Activated CD8-positive, alpha-beta T cell treated with anti-CD3 and anti-CD28 coated beads, Interleukin-2, amount 10 ng/mL, durations not matched to agents 7 days and 5 days (primary cell): Measurements from ENCODE around the gene SERP2. TPM values are rescaled to one million over a fixed set of nuclear protein-coding genes. Genes with fewer than 3 reads are reported as not detected.

ENCODE experiments used
- ATAC-seq: fragments of 150-1000 bp; cut with Tn5 transposase; one replicate; pipeline ENCODE4 v1.10.0; 2021; ENCODE audit warnings: moderate library complexity
- CTCF ChIA-PET: fragments of 350-600 bp; sonication (Branson Sonifier 250); formaldehyde crosslinking; loops from one replicate; lab custom pipeline; 2021; ENCODE audit warnings: antibody characterized with exemption; lab: Charles Lee
- POLR2A ChIA-PET: fragments of 350-600 bp; sonication (Branson Sonifier 250); formaldehyde crosslinking; loops from one replicate; lab custom pipeline; 2021; ENCODE audit warnings: antibody characterized with exemption; lab: Charles Lee
- DNase-seq: peaks from one replicate; pipeline ENCODE4 v3.0.0-alpha.2; 2020
- H3K27ac Mint-ChIP-seq: one replicate; pipeline ENCODE4 v1.8.0; 2021; ENCODE audit warnings: mild to moderate bottlenecking, mixed read lengths
- H3K27me3 Mint-ChIP-seq: one replicate; pipeline ENCODE4 v1.8.0; 2021; ENCODE audit warnings: low read depth, mixed read lengths
- H3K36me3 Mint-ChIP-seq: one replicate; pipeline ENCODE4 v1.8.0; 2021; ENCODE audit warnings: low read depth, mixed read lengths
- H3K4me1 Mint-ChIP-seq: one replicate; pipeline ENCODE4 v1.8.0; 2021; ENCODE audit warnings: low read depth, mixed read lengths
- H3K4me3 Mint-ChIP-seq: one replicate; pipeline ENCODE4 v1.8.0; 2021; ENCODE audit warnings: mild to moderate bottlenecking, mixed read lengths
- H3K9me3 Mint-ChIP-seq: one replicate; pipeline ENCODE4 v1.8.0; 2022; ENCODE audit warnings: mixed read lengths; ENCODE audit not compliant: insufficient read depth
- total RNA-seq, 2 experiments: library from RNA; stranded (reverse); gene quantifications; one replicate each; pipeline ENCODE4 v1.2.3, GENCODE V29; 2021

SERP2 gene
- total RNA-seq, 2 experiments from 2014 or later = 0.31 to 0.50 TPM

DNA sequence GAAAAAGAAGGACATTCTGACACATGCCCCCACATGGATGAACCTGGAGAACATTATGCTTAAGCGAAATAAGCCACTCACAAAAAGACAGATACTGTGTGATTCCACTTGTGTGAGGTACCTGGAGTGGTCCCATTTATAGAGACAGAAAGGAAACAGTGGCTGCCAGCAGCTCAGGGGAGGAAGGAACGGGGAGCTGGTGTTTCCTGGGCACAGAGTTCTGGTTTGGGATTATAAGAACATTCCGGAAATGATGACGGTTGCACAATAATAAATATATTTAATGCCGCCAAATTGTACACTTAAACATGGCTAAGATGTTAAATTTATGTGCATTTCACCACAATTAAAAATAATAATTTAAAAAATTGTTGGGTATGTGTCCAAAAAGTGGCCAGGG lies 33.0 kb downstream of the SERP2 start:
- Mint-ChIP-seq H3K9me3 (no peaks in the 10 kb centered on the region), H3K36me3 (no peaks in the 10 kb centered on the region), H3K4me1 (no peaks in the 10 kb centered on the region), H3K27ac (no peak overlapping the region), H3K27me3 (peaks cover 8% of the 10 kb centered on the region), H3K4me3 (no peak overlapping the region)
- ChIA-PET CTCF (no interaction called here), POLR2A (no interaction called here)
- no peak for DNase-seq
- no peak for ATAC-seq

DNA sequence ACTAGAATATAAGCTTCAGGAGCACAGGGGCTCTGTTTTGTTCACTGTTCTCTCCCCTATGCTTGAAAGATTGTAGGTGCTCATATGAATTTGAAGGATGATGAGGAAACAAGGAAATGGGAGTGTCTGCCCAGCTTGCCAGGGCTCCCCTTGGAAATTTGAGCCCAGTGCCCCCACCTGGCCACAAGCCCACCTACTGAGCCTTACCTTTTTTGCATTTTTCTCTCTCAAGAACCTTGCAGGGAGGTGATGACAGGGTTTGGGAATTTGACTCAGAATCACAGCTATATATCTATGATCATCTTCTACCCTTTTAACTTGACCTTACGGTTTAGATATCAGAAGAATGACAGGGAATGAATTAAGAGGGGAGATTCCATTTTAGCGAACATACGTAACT lies 33.8 kb downstream of the SERP2 start:
- H3K27ac Mint-ChIP-seq = no peak overlapping the region
- H3K4me3 Mint-ChIP-seq = no peak overlapping the region
- H3K36me3 Mint-ChIP-seq = no peaks in the 10 kb centered on the region
- H3K4me1 Mint-ChIP-seq = no peaks in the 10 kb centered on the region
- ATAC-seq (no peak), DNase-seq (no peak)
- ChIA-PET CTCF (no interaction called here), POLR2A (no interaction called here)
- H3K9me3 Mint-ChIP-seq = no peaks in the 10 kb centered on the region
- peaks cover 8% of the 10 kb centered on the region for H3K27me3 Mint-ChIP-seq

DNA sequence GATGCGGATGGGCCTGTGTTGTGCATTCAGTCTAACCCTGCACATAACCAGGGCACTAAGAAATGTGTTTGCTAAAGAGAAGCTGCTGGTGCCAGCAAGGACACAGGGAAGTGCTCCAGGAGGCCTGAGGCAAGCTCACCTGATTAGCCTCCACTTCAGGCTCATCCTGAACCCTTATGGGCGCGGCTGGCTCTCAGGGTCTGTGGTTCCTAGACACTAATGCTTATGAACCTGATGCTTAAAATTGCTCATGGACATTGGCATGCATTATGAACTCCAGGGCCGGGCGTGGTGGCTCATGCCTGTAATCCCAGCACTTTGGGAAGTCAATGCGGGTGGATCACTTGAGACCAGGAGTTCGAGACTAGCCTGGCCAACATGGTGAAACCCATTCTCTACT lies 34.3 kb downstream of the SERP2 start:
- peaks cover 8% of the 10 kb centered on the region for H3K27me3 Mint-ChIP-seq
- no peaks in the 10 kb centered on the region for H3K9me3 Mint-ChIP-seq
- ATAC-seq (no peak), DNase-seq (no peak)
- no peaks in the 10 kb centered on the region for H3K36me3 Mint-ChIP-seq
- POLR2A ChIA-PET = no interaction called here
- no peak overlapping the region for H3K4me3 Mint-ChIP-seq
- no peak overlapping the region for H3K27ac Mint-ChIP-seq
- no peaks in the 10 kb centered on the region for H3K4me1 Mint-ChIP-seq
- CTCF ChIA-PET = no interaction called here

GRCh38 chr13:44409595-44409994 lies 36.0 kb downstream of the SERP2 start:
- no peak for ATAC-seq
- no peak for DNase-seq
- ChIA-PET POLR2A (no interaction called here), CTCF (no interaction called here)
- Mint-ChIP-seq H3K9me3 (no peaks in the 10 kb centered on the region), H3K4me1 (no peaks in the 10 kb centered on the region), H3K36me3 (no peaks in the 10 kb centered on the region), H3K4me3 (no peak overlapping the region), H3K27ac (no peak overlapping the region), H3K27me3 (peaks cover 4% of the 10 kb centered on the region)

- Mint-ChIP-seq H3K4me1 (no peaks in the 10 kb centered on the region), H3K9me3 (no peaks in the 10 kb centered on the region), H3K4me3 (no peak overlapping the region), H3K27ac (no peak overlapping the region), H3K27me3 (peaks cover 4% of the 10 kb centered on the region), H3K36me3 (no peaks in the 10 kb centered on the region)
- ATAC-seq = no peak
- ChIA-PET CTCF (no interaction called here), POLR2A (no interaction called here)
- DNase-seq = no peak
These were observed 36.8 kb downstream of the SERP2 start for GRCh38 chr13:44410328-44410859.

DNA sequence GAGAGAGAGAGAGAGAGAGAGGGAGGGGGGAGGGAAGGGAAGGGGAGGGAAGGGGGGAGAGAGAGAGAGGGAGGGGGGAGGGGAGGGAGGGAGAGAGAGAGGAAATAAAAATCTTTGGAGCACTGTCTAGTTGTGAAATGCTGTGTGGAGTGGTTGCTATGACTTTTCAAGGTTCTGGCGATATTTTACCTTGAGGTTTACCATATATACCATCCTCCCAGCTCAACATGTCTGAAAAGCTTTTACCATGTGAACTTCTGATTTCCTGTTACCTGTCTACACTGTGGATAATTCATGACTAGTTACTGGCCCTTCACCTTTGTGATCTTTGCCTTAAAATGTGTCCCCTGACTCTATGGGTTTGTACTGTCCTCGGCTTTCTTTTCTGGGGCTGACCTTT lies 38.2 kb downstream of the SERP2 start:
- Mint-ChIP-seq H3K4me1 (no peaks in the 10 kb centered on the region), H3K36me3 (no peaks in the 10 kb centered on the region), H3K9me3 (no peaks in the 10 kb centered on the region), H3K4me3 (no peak overlapping the region), H3K27ac (no peak overlapping the region), H3K27me3 (peaks cover 4% of the 10 kb centered on the region)
- ATAC-seq (no peak), DNase-seq (no peak)
- CTCF ChIA-PET = no interaction called here
- POLR2A ChIA-PET = no interaction called here

DNA sequence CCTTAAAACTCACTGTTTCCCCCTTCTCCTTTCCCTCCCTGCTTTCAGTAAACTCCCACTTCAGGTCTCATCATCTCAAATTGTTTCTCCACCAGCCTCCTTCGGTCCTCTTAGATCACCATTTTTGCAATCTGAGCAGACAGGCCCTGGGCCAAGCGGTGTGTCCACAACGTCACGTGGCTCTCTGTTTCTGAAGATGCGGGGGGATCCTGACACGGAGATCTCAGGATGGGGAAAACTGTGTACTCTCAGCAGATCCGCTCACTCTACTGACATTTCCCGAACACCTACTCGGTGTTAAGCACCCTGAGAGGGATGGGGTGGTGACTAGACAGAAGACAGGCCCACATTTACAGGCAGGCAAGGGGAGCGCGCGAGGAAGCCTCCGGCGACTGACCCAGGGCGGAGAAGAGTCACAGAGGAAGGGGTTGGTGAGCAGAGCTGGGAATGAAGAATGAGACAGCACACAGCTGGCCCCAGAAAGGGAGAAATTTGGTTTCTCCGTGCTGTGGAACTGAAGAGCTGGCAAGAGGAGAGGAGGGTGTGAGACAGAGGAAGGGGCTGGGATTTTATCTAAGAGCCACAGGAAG lies 38.8 kb downstream of the SERP2 start:
- H3K36me3 Mint-ChIP-seq = no peaks in the 10 kb centered on the region
- H3K9me3 Mint-ChIP-seq = no peaks in the 10 kb centered on the region
- ChIA-PET CTCF (no interaction called here), POLR2A (no interaction called here)
- H3K27me3 Mint-ChIP-seq = peaks cover 2% of the 10 kb centered on the region
- no peak overlapping the region for H3K4me3 Mint-ChIP-seq
- no peak overlapping the region for H3K27ac Mint-ChIP-seq
- no peak for DNase-seq
- ATAC-seq = no peak
- no peaks in the 10 kb centered on the region for H3K4me1 Mint-ChIP-seq

- H3K27me3 Mint-ChIP-seq = peaks cover 2% of the 10 kb centered on the region
These were observed 39.5 kb downstream of the SERP2 start for GRCh38 chr13:44413095-44413494.

DNA sequence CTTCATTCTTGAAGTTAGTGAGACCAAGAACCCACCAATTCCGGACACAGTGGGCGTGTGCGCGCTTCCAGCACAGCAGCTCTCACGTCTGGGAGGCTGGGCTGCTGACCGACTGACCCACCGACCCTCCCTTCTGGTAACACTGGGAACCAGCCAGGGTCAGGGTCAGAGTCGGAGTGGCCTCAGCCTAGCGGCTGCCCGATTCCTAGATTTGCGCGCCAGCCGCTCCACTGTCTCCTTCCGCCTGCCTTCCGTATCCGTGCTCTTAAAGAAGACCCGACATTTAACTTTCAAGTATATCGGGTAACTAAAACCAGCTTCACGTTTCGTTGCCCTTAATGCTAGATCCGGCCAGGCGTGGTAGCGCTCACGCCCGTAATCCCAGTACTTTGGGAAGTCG lies 41.1 kb downstream of the SERP2 start:
- Mint-ChIP-seq H3K4me3 (no peak overlapping the region), H3K27ac (no peak overlapping the region), H3K4me1 (no peaks in the 10 kb centered on the region), H3K9me3 (no peaks in the 10 kb centered on the region), H3K27me3 (peaks cover 2% of the 10 kb centered on the region), H3K36me3 (no peaks in the 10 kb centered on the region)
- no peak for ATAC-seq
- CTCF ChIA-PET = no interaction called here
- no peak for DNase-seq
- POLR2A ChIA-PET = interaction anchor here (0.6 kb wide), 1 partner anchor 1701 kb away, joined by 4 read pairs; no protein-coding TSS in a partner anchor

More at GRCh38 chr13:44413095-44413494, 39.5 kb downstream of the SERP2 start:
- H3K4me1 Mint-ChIP-seq = no peaks in the 10 kb centered on the region
- H3K36me3 Mint-ChIP-seq = no peaks in the 10 kb centered on the region
- no peak overlapping the region for H3K27ac Mint-ChIP-seq
- no peak for ATAC-seq
- no peaks in the 10 kb centered on the region for H3K9me3 Mint-ChIP-seq
- ChIA-PET CTCF (no interaction called here), POLR2A (no interaction called here)
- DNase-seq = no peak
- no peak overlapping the region for H3K4me3 Mint-ChIP-seq

- Mint-ChIP-seq H3K4me3 (no peak overlapping the region), H3K4me1 (no peaks in the 10 kb centered on the region), H3K27me3 (no peaks in the 10 kb centered on the region), H3K27ac (no peak overlapping the region), H3K9me3 (no peaks in the 10 kb centered on the region), H3K36me3 (no peaks in the 10 kb centered on the region)
- ATAC-seq (no peak), DNase-seq (no peak)
- ChIA-PET CTCF (no interaction called here), POLR2A (interaction anchor here (1.1 kb wide), 1 partner anchor 10 kb away, joined by 3 read pairs; no protein-coding TSS in a partner anchor)
These were observed 42.2 kb downstream of the SERP2 start for GRCh38 chr13:44415815-44416214.

DNA sequence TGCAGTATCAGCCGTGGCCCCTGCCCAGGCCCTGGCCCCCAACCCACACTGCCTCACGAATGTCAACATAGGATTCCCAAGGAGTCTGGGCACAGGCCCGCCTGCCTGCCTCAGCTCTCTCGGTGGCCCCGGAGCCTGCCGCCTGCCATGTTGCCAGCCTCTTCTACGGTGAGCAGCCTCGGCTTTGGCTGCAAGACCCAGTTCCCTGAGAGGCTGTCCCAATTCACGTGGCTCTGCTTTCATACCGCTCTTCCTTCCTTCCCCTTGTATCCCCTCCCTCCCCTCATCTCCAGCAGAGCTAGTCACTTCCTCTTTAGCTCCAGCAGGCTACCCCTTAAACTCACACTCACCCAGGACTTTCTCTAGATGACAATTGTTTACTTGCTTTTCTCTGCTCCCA lies 42.7 kb downstream of the SERP2 start:
- Mint-ChIP-seq H3K36me3 (no peaks in the 10 kb centered on the region), H3K4me1 (no peaks in the 10 kb centered on the region), H3K9me3 (no peaks in the 10 kb centered on the region), H3K4me3 (no peak overlapping the region), H3K27me3 (peaks cover 3% of the 10 kb centered on the region), H3K27ac (no peak overlapping the region)
- CTCF ChIA-PET = no interaction called here
- DNase-seq (no peak), ATAC-seq (no peak)
- POLR2A ChIA-PET = interaction anchor here (1.1 kb wide), 1 partner anchor 9 kb away, joined by 3 read pairs; no protein-coding TSS in a partner anchor

DNA sequence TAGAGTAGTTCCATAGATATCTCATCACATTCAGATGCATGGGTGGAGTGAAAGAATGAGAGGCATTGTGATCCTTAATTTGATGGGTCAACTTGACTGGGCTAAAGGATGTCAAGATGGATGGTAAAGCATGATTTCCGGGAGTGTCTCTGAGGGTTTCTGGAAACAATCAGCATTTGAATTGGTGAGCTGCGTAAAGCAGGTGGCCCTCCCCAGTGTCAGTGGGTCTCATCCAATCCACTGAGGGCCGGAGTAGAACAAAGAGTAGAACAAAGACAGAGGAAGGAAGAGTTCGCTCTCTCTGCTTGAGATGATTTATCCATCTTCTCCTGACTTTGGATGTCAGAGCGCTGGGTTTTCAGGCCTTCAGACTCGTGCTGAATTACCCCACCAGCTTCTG lies 43.1 kb downstream of the SERP2 start:
- no peaks in the 10 kb centered on the region for H3K9me3 Mint-ChIP-seq
- no peaks in the 10 kb centered on the region for H3K36me3 Mint-ChIP-seq
- POLR2A ChIA-PET = interaction anchor here (1.1 kb wide), 1 partner anchor 9 kb away, joined by 3 read pairs; no protein-coding TSS in a partner anchor
- H3K4me1 Mint-ChIP-seq = no peaks in the 10 kb centered on the region
- no peak overlapping the region for H3K4me3 Mint-ChIP-seq
- H3K27ac Mint-ChIP-seq = no peak overlapping the region
- DNase-seq (no peak), ATAC-seq (no peak)
- peaks cover 5% of the 10 kb centered on the region for H3K27me3 Mint-ChIP-seq
- CTCF ChIA-PET = no interaction called here
